ENCODE results near the gene IGSF23.
"Not testable (repeated sequence)": the region's sequence is repeated elsewhere in the genome, so short reads cannot be mapped to it uniquely, and the experiment has no call there.

GRCh38 chr19:44631611-44632010 is 18.2 kb downstream of the IGSF23 start:
- TF ChIP-seq POLR2A, CTCF (IDR thresholded peaks at IDR 0.05): not testable (repeated sequence)

Measured in ovary (tissue), 3 donors.